A375 (cell line): ENCODE data around the gene PCSK9. TPM values are rescaled to one million over a fixed set of nuclear protein-coding genes. Genes with fewer than 3 reads are reported as not detected.

ENCODE experiments used
- total RNA-seq: library from RNA; depleted of rRNA; stranded (reverse); fragments of >200 nt; shearing (Covaris generic); gene quantifications from 2 replicates; pipeline ENCODE4 v1.2.3, GENCODE V29; 2014; rRNA removed

Gene PCSK9
- total RNA-seq: not detected in 2 replicates

DNA sequence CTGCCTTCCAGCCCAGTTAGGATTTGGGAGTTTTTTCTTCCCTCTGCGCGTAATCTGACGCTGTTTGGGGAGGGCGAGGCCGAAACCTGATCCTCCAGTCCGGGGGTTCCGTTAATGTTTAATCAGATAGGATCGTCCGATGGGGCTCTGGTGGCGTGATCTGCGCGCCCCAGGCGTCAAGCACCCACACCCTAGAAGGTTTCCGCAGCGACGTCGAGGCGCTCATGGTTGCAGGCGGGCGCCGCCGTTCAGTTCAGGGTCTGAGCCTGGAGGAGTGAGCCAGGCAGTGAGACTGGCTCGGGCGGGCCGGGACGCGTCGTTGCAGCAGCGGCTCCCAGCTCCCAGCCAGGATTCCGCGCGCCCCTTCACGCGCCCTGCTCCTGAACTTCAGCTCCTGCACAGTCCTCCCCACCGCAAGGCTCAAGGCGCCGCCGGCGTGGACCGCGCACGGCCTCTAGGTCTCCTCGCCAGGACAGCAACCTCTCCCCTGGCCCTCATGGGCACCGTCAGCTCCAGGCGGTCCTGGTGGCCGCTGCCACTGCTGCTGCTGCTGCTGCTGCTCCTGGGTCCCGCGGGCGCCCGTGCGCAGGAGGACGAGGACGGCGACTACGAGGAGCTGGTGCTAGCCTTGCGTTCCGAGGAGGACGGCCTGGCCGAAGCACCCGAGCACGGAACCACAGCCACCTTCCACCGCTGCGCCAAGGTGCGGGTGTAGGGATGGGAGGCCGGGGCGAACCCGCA, at the start of gene PCSK9:
PCSK9 (plus strand) TSS at position 207 of the 741 bp plus-strand sequence; CDS start at position 497, 290 bp downstream.

DNA sequence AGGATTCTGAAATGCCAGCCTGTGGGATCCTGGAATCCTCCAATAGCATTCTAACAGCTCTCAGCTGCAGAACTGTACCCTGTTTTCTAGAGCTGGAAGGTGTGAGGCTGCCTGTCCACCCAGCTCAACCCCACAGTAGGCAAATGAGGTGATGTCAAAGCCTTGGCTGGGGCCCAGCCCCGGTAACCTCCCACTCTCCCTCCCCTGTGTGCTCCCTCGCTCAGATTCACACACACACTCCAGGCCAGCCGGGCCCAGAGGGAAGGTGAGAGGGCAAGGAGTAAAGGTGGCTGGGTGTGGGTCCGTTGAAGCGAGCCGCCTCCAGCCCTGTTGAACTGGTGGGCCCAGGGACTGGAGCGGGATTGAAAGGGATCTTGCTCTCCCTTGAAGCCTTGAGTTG, 40.7 kb upstream of the PCSK9 start, which contains the start of gene BSND:
BSND (plus strand) TSS at position 257 of the 400 bp plus-strand sequence. CDS start 254 bp downstream, outside the sequence.

Other genes starting within 250 kb of the PCSK9 start
- gene TTC22, start 238.2 kb upstream of the PCSK9 start, total RNA-seq: not detected in 2 replicates
- gene DHCR24, start 152.4 kb upstream of the PCSK9 start, total RNA-seq: 78.6 and 86.3 TPM in 2 replicates
- 0.42 TPM in 1 of 2 replicates, not detected in the other for gene TMEM61, start 58.9 kb upstream of the PCSK9 start, total RNA-seq
- not detected in 2 replicates for gene BSND, start 40.6 kb upstream of the PCSK9 start, total RNA-seq
- 30.6 and 39.3 TPM in 2 replicates for gene USP24, start 175.8 kb downstream of the PCSK9 start, total RNA-seq